Common myeloid progenitor, CD34-positive (primary cell): ENCODE data around the gene CMTR1.

Source experiments
- CTCF ChIA-PET: fragments of 350-600 bp; sonication (Branson Sonifier 250); formaldehyde crosslinking; loops from one replicate; lab custom pipeline; 2021; ENCODE audit warnings: antibody characterized with exemption; lab: Charles Lee
- POLR2A ChIA-PET: fragments of 350-600 bp; sonication (Branson Sonifier 250); formaldehyde crosslinking; loops from one replicate; lab custom pipeline; 2021; ENCODE audit warnings: antibody characterized with exemption; lab: Charles Lee
- DNase-seq, 3 donors: peaks; one replicate each; pipeline versions ENCODE4 v3.0.0 to v3.0.0-alpha.2; 2013
- H3K27ac ChIP-seq, 2 experiments: 1 replicate in 1 of 2; 2 replicates in 1 of 2; pipeline ENCODE4 v1.7.0; 2013; ENCODE audit warnings: inconsistent platforms in 2 of 2, low read length in 2 of 2, mild to moderate bottlenecking in 2 of 2, low read depth in 1 of 2, moderate library complexity in 1 of 2; ENCODE audit not compliant: severe bottlenecking in 2 of 2, insufficient read depth in 1 of 2, poor library complexity in 1 of 2
- H3K27me3 ChIP-seq, 5 experiments: replicated peaks in 2 of 5; 1 replicate in 3 of 5; 2 replicates in 2 of 5; pipeline versions ENCODE4 v1.6.1 to v1.7.0; 2013; ENCODE audit warnings: low read length in 4 of 5, mild to moderate bottlenecking in 2 of 5, moderate library complexity in 2 of 5, inconsistent platforms in 1 of 5; ENCODE audit not compliant: insufficient read depth in 5 of 5, control insufficient read depth in 4 of 5
- H3K36me3 ChIP-seq, 4 experiments: 1 replicate in 2 of 4; 2 replicates in 2 of 4; pipeline versions ENCODE4 v1.6.1 to v1.7.0; 2013; ENCODE audit warnings: low read length in 3 of 4, control low read depth in 1 of 4, mild to moderate bottlenecking in 1 of 4; ENCODE audit not compliant: control insufficient read depth in 4 of 4, insufficient read depth in 4 of 4
- H3K4me1 ChIP-seq, 4 experiments: 1 replicate in 3 of 4; 2 replicates in 1 of 4; pipeline versions ENCODE4 v1.6.1 to v1.7.1; 2013; ENCODE audit warnings: low read length in 3 of 4, mild to moderate bottlenecking in 3 of 4, control low read depth in 1 of 4, inconsistent platforms in 1 of 4, moderate library complexity in 1 of 4; ENCODE audit not compliant: control insufficient read depth in 4 of 4, insufficient read depth in 4 of 4; ENCODE audit errors: control extremely low read depth in 1 of 4
- H3K4me3 ChIP-seq, 7 experiments: 1 replicate in 4 of 7; 2 replicates in 3 of 7; pipeline versions ENCODE4 v1.5.1 to v1.7.0; 2013; ENCODE audit warnings: mild to moderate bottlenecking in 7 of 7, low read length in 6 of 7, moderate library complexity in 6 of 7, inconsistent platforms in 2 of 7, low read depth in 2 of 7, control low read depth in 1 of 7; ENCODE audit not compliant: insufficient read depth in 4 of 7, control insufficient read depth in 1 of 7; ENCODE audit errors: extremely low read depth in 1 of 7
- H3K9me3 ChIP-seq, 5 experiments: 1 replicate in 4 of 5; 2 replicates in 1 of 5; pipeline versions ENCODE4 v1.6.1 to v1.7.1; 2013; ENCODE audit warnings: low read length in 4 of 5, mild to moderate bottlenecking in 2 of 5, inconsistent platforms in 1 of 5, low read depth in 1 of 5, moderate library complexity in 1 of 5; ENCODE audit not compliant: control insufficient read depth in 4 of 5, insufficient read depth in 2 of 5; ENCODE audit errors: control extremely low read depth in 1 of 5
- WGBS: methylation state at CpG from one replicate; pipeline ENCODE4 v1.1.5; 2013; ENCODE audit not compliant: insufficient coverage; 5-methylcytosine and 5-hydroxymethylcytosine counted together

CMTR1 gene

DNA sequence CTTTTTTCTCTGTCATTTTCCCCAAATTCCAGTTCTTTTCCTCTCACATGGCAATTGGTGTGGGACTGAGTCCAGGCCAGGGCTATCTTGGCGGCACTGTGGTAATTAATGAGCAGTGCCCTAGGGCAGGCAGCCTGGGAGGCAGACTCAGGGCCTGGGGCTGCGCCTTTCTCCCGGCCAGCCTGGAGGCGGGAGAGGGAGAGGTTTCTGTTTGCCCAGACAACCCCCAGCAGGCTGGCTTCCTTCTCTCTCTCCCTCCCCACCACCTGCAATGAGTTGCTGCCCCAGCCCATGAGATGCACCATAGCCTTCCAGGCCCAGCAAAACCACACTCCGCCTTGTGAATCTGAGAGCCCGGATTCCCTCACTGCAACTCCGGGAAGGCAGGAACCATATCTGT, 81.8 kb downstream of the CMTR1 start:
- POLR2A ChIA-PET, result interaction anchor here (0.5 kb wide), 1 partner anchor 1146 kb away, joined by 3 read pairs; no protein-coding TSS in a partner anchor
- Histone ChIP-seq H3K9me3 (peaks cover 0 to 6% (median 0%) of the 10 kb centered on the region in 5 experiments), H3K4me3 (no peak overlapping the region), H3K27ac (no peak overlapping the region), H3K4me1 (peaks cover 10 to 45% (median 38%) of the 10 kb centered on the region in 4 experiments), H3K27me3 (peaks cover 0 to 55% (median 0%) of the 10 kb centered on the region in 5 experiments), H3K36me3 (no peaks in the 10 kb centered on the region)
- CTCF ChIA-PET, result interaction anchor here (1.0 to 3.0 kb wide), 2 partner anchors 22 to 33 kb away, joined by 3 to 9 read pairs; no protein-coding TSS in a partner anchor
- WGBS, result 80% methylated on average over 5 of the region's 7 CpGs
- no peak for DNase-seq

DNA sequence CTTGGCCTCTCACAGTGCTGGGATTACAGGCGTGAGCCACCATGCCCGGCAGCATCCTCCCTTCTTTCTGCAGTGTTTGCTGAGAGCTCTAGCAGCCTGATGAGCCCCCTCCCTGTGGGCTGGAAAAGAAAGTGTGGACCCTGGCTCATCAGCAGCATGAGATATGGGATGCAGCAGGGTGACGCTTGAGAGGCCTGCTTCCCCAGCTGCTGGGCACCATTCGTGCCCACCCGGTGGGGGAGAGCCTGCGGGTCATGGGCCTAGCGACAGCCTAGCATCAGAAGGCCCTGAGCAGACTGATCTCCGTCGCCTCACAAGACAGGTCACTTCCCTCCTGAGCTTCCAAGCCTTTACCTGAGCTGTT, 82.7 kb downstream of the CMTR1 start:
- DNase-seq, result no peak
- peaks cover 10 to 47% (median 40%) of the 10 kb centered on the region in 4 experiments for H3K4me1 ChIP-seq
- no peaks in the 10 kb centered on the region for H3K36me3 ChIP-seq
- peak overlapping the region in 2 of 7 experiments; percentile 16 to 37 for H3K4me3 ChIP-seq
- POLR2A ChIA-PET, result interaction anchor here (0.6 kb wide), 1 partner anchor 50 kb away, joined by 3 read pairs; no protein-coding TSS in a partner anchor
- H3K27me3 ChIP-seq, result peaks cover 0 to 55% (median 0%) of the 10 kb centered on the region in 5 experiments
- peaks cover 0 to 6% (median 0%) of the 10 kb centered on the region in 5 experiments for H3K9me3 ChIP-seq
- H3K27ac ChIP-seq, result no peak overlapping the region
- WGBS, result 66% methylated on average over 8 of the region's 9 CpGs
- CTCF ChIA-PET, result interaction anchor here (0.6 to 3.0 kb wide), 3 partner anchors 9 to 229 kb away, joined by 3 to 9 read pairs (median 4); no protein-coding TSS in a partner anchor

DNA sequence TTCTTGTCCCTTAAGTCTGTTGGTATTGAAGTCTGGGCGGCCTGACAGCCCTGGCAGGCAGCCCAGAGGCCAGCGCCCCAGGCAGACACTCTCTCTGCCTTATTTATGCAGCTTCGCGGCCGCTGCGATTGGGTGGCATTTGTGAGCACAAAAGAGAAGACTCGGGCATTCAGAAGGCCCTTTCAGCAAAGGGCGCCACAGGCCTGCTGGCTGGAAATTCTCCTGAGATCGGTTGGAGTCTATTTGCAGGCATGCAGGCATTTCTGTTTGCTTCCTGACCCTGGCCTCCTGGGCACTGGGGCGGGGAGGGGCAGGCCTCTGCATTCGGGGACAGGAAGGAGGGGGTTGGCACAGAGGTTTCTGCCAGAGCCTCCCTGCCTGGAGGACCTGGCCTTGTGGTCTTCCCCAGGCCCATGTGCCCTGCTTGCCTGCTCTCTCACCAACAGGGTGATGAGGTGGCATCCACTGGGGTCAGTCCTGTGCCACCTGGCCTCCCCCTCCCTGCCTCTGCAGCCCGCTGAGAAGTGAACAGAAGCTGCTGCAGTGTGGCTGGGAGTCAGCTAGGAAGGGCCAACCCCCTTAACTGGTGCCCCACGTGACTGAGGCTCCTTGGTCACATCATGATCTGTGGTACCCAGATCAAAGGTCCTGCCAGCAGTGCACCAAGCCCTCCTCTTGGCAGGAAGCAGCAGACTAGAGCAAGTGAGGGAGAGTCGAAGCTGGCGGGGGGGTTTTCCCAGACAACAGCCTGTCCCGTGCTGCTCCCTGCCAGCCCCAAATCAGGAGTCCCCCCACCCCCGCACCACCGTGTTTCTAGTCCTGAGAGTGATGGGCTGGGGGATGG, 83.3 kb downstream of the CMTR1 start:
- WGBS, result 14% methylated on average over 16 of the region's 18 CpGs
- Histone ChIP-seq H3K36me3 (no peaks in the 10 kb centered on the region), H3K27ac (no peak overlapping the region), H3K9me3 (peaks cover 0 to 6% (median 0%) of the 10 kb centered on the region in 5 experiments), H3K4me1 (peaks cover 10 to 54% (median 46%) of the 10 kb centered on the region in 4 experiments), H3K27me3 (peaks cover 0 to 51% (median 0%) of the 10 kb centered on the region in 5 experiments), H3K4me3 (peak overlapping the region in 3 of 7 experiments; percentile 16 to 37 (median 37))
- CTCF ChIA-PET, result interaction anchor here (0.6 to 3.0 kb wide), 6 partner anchors 9 to 229 kb away, joined by 3 to 9 read pairs (median 4); no protein-coding TSS in a partner anchor
- POLR2A ChIA-PET, result interaction anchor here (0.6 to 1.0 kb wide), 2 partner anchors 17 to 50 kb away, joined by 3 read pairs; no protein-coding TSS in a partner anchor
- peak in 2 of 3 donors; percentile 66 to 67 for DNase-seq

DNA sequence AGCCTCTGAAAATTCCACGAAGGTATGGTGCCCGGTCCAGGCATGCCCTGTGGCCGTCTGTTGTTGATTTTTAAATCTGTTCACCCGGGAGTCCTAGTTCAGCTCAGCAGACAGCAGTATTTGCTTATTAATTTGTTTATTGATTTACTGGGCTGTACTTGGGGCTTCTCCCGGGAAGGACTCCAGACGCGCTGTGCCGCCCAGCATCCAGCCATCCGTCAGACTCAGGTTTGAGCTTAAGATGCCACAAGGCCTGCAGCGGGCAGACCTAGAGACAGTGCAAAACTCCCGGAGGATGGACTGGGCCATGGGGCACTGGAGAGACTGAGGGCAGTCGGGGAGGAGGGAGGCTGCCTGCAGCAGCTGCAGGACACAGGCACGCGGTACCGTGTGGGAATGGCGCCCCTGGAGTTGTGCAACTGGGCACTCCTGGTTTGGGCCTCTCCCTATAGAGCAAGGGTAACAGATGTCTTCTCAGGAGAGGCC, 83.9 kb downstream of the CMTR1 start:
- Histone ChIP-seq H3K9me3 (peaks cover 0 to 6% (median 0%) of the 10 kb centered on the region in 5 experiments), H3K4me1 (peaks cover 10 to 57% (median 49%) of the 10 kb centered on the region in 4 experiments), H3K27ac (no peak overlapping the region), H3K4me3 (peak overlapping the region in 1 of 7 experiments; percentile 5), H3K27me3 (peaks cover 0 to 51% (median 0%) of the 10 kb centered on the region in 5 experiments), H3K36me3 (no peaks in the 10 kb centered on the region)
- ChIA-PET POLR2A (interaction anchor here (1.0 kb wide), 1 partner anchor 18 kb away, joined by 3 read pairs; no protein-coding TSS in a partner anchor), CTCF (interaction anchor here (0.7 to 3.0 kb wide), 6 partner anchors 10 to 49 kb away, joined by 3 to 9 read pairs (median 4); no protein-coding TSS in a partner anchor)
- 68% methylated on average over 16 of the region's 16 CpGs for WGBS
- DNase-seq, result no peak

GRCh38 chr6:37517411-37517812, 84.4 kb downstream of the CMTR1 start:
- Histone ChIP-seq H3K9me3 (peaks cover 0 to 6% (median 0%) of the 10 kb centered on the region in 5 experiments), H3K27ac (no peak overlapping the region), H3K4me1 (peaks cover 10 to 57% (median 49%) of the 10 kb centered on the region in 4 experiments), H3K36me3 (no peaks in the 10 kb centered on the region), H3K27me3 (peaks cover 0 to 49% (median 3%) of the 10 kb centered on the region in 5 experiments), H3K4me3 (peak overlapping the region in 1 of 7 experiments; percentile 5)
- 11% methylated on average over 9 of the region's 11 CpGs for WGBS
- ChIA-PET CTCF (interaction anchor here (1.1 to 3.0 kb wide), 4 partner anchors 19 to 48 kb away, joined by 3 to 9 read pairs (median 6); no protein-coding TSS in a partner anchor), POLR2A (no interaction called here)
- DNase-seq, result peak; percentile 88 to 97 (median 96)

GRCh38 chr6:37518116-37518515, 85.1 kb downstream of the CMTR1 start:
- POLR2A ChIA-PET, result no interaction called here
- CTCF ChIA-PET, result interaction anchor here (0.8 to 2.1 kb wide), 3 partner anchors 26 to 30 kb away, joined by 3 to 6 read pairs (median 5); no protein-coding TSS in a partner anchor
- no peaks in the 10 kb centered on the region for H3K36me3 ChIP-seq
- 92% methylated on average over 2 of the region's 6 CpGs for WGBS
- H3K27ac ChIP-seq, result no peak overlapping the region
- H3K27me3 ChIP-seq, result peaks cover 0 to 49% (median 6%) of the 10 kb centered on the region in 5 experiments
- peaks cover 0 to 6% (median 0%) of the 10 kb centered on the region in 5 experiments for H3K9me3 ChIP-seq
- no peak for DNase-seq
- H3K4me1 ChIP-seq, result peaks cover 10 to 55% (median 48%) of the 10 kb centered on the region in 4 experiments
- H3K4me3 ChIP-seq, result no peak overlapping the region
